Left ventricle myocardium inferior (tissue), 1 donor: ENCODE measurements around the gene BTBD1. TPM values are rescaled to one million over a fixed set of nuclear protein-coding genes. Genes with fewer than 3 reads are reported as not detected.

Experiments
- DNase-seq: peaks from one replicate; pipeline ENCODE4 v3.0.0-alpha.2; 2020
- H3K27ac ChIP-seq: fragments of 200-600 bp; replicated peaks from 2 replicates; pipeline ENCODE4 v1.8.0; 2021
- H3K27me3 ChIP-seq: fragments of 200-600 bp; 2 replicates; pipeline ENCODE4 v1.8.0; 2021; ENCODE audit warnings: low read depth
- H3K36me3 ChIP-seq: fragments of 200-600 bp; 2 replicates; pipeline ENCODE4 v1.8.0; 2021
- H3K4me1 ChIP-seq: fragments of 200-600 bp; 2 replicates; pipeline ENCODE4 v1.8.0; 2021
- H3K4me3 ChIP-seq: fragments of 200-600 bp; 2 replicates; pipeline ENCODE4 v1.8.0; 2021; ENCODE audit warnings: mild to moderate bottlenecking, moderate library complexity
- H3K9me3 ChIP-seq: fragments of 200-600 bp; replicated peaks from 2 replicates; pipeline ENCODE4 v1.8.0; 2021
- intact Hi-C: fragments of 100-400 bp; cut with micrococcal nuclease; formaldehyde crosslinking; loops from one replicate; pipeline ENCODE4 v1.11.0; 2022
- total RNA-seq: library from RNA; stranded (reverse); fragmentation: NEBNext Ultra II Directional; extraction: Animal tissue kit (Norgen Biotek cat#: 25700); gene quantifications from one replicate; pipeline ENCODE4 v1.2.1, GENCODE V29; 2021
- TF ChIP-seq, protein P1 (sequence below): fragments of 200-600 bp; IDR thresholded peaks from 2 replicates; pipeline ENCODE4 v1.8.0; 2021; ENCODE audit warnings: antibody characterized with exemption, mild to moderate bottlenecking, borderline replicate concordance
- donor health status: DM: no; HTN: yes; CAD: no; lungs with severe emphysema.

The BTBD1 gene
- total RNA-seq, 1 donor from 2014 or later, result 169 TPM

DNA sequence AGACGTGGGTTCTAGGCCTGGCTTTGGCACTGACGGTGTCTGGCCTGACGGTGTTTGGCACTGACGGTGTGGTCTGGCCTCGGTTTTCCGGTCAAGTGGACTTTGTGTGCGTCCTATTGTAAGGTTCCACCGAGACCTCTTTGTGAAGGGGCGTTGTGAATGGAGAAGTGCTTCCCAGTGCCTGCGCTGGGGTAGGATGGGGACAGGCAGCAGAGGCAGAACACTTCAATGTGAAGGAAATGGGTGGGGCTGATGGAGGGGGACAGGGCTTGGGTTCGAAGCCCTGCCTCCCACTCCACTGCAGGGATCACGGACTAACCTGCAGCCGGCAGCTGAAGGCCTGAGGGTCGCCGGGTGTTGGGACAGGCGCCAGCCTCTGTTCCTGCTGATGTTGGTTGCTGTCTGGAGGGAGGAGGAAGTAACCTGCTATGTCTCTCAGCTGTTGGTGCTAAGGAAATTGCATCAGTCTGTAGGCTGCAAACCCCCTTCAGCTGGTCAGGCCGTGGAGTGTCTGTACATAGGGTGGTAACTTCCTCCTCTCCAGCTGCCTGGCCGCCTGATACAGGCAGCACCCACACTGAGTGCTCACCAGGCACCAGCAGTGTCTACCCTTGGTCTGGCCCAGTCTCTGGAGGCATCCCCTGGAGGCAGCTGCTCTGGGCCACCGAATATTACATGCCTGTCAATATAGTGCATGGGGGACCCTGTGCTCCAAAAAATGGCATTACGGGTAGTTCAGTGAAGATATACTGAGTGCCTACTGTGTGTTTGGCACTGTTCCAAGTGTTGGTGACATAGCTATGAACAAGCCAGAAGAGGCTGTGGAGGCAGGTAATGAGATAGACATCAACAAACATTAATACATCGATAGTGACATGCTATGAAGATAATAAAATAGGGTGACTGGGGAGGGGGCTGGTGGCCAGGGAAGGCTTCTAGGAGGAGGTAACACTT is 41.5 kb upstream of the BTBD1 start:
- peak; percentile 56 for DNase-seq
- Histone ChIP-seq H3K27ac (peak overlapping the region; percentile 74), H3K9me3 (no peaks in the 10 kb centered on the region), H3K4me3 (peak overlapping the region; percentile 78), H3K27me3 (peaks cover 9% of the 10 kb centered on the region), H3K4me1 (peaks cover 57% of the 10 kb centered on the region), H3K36me3 (no peaks in the 10 kb centered on the region)
- TF ChIP-seq, protein P1, sequence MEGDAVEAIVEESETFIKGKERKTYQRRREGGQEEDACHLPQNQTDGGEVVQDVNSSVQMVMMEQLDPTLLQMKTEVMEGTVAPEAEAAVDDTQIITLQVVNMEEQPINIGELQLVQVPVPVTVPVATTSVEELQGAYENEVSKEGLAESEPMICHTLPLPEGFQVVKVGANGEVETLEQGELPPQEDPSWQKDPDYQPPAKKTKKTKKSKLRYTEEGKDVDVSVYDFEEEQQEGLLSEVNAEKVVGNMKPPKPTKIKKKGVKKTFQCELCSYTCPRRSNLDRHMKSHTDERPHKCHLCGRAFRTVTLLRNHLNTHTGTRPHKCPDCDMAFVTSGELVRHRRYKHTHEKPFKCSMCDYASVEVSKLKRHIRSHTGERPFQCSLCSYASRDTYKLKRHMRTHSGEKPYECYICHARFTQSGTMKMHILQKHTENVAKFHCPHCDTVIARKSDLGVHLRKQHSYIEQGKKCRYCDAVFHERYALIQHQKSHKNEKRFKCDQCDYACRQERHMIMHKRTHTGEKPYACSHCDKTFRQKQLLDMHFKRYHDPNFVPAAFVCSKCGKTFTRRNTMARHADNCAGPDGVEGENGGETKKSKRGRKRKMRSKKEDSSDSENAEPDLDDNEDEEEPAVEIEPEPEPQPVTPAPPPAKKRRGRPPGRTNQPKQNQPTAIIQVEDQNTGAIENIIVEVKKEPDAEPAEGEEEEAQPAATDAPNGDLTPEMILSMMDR, result no peak
- intact Hi-C loops, result no loop called here

DNA sequence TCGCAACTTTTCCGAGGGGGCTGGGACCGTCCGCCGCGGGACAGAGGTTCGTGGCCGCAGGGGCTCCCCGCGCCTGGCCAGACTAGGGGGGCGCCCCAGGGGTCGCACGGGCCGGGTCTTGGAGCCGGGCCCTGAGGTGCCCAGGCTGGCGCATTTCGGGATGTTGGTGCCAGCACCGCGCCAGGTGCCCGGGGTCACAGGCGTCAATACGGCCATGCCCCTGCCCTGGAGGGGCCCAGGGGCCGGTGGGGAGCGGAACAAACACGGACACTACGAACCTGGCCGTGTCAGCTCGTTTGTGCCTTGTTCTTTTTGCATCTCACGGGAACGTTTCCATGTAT is 40.8 kb upstream of the BTBD1 start:
- no peaks in the 10 kb centered on the region for H3K9me3 ChIP-seq
- H3K4me3 ChIP-seq, result peak overlapping the region; percentile 78
- intact Hi-C loops, result no loop called here
- no peaks in the 10 kb centered on the region for H3K36me3 ChIP-seq
- H3K4me1 ChIP-seq, result peaks cover 49% of the 10 kb centered on the region
- H3K27me3 ChIP-seq, result peaks cover 9% of the 10 kb centered on the region
- peak overlapping the region; percentile 74 for H3K27ac ChIP-seq
- TF ChIP-seq, protein P1, result no peak
- no peak for DNase-seq

DNA sequence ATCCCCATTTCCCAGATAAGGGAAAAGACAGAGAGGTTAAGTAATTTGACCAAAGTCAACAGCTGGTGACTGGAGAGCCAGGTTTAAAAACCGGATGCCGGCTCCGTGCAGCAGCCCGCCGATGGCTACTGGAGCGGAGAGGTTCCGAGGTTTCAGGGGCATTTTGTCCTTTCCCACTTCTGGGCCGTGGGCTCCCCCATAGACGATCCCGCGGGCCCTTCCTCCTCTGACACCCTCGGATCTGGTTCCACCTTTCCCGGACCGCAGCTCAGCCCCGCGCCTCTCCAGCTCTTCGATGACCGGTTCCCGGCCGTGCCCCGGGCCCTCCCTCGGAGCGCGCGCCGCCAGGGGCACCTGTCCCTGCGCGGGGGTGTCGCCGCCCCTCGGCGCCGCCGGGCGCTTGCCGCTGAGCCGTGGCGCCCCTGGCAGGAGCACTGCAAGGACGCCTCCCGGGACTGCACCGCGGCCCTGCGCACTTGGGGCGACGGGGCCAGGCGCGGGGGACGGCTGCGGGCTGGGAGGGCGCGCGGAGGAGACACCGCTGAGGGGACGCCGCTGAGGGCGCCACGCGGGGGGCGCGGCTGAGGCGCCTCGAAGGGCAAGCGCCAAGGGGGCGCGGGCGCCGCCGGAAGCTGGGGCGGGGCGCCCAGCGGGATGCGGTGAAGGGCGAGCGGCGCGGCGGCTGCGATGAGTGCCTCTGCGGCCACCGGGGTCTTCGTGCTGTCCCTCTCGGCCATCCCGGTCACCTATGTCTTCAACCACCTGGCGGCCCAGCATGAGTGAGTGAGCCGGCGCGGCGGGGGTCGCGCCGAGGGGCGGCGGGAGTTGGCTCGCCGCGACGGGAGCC is 40.2 kb upstream of the BTBD1 start, which contains the start of gene TM6SF1:
TM6SF1 (plus strand) TSS at position 652 of the 847 bp plus-strand sequence; CDS start at position 688, 36 bp downstream.
- Histone ChIP-seq H3K36me3 (no peaks in the 10 kb centered on the region), H3K4me1 (peaks cover 44% of the 10 kb centered on the region), H3K27ac (peak within 1 kb of the TSS; percentile 74), H3K27me3 (peaks cover 9% of the 10 kb centered on the region), H3K9me3 (no peaks in the 10 kb centered on the region), H3K4me3 (peak within 1 kb of the TSS; percentile 78)
- intact Hi-C loops, result no loop called here
- DNase-seq, result no peak
- TF ChIP-seq, protein P1, result peak; percentile 22

DNA sequence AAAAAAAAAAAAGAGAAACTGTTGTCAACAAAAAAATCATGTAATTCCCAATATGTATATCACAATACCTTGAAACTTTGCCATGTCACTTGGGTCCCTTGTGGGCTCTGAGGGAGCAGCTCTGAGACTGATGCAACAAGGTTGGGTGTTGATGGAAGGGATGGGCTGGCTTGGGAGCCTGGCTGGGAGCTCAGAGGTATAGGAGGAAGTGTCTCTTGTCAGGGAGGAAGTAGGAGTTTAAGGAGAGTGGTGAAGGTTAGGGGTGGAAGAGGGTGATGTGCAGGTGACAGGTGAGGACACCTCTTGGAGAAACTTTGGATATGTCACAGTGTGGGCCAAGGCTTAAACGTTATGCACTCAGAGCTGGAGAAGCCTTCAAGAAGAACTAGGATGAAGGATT is 38.4 kb upstream of the BTBD1 start:
- H3K27ac ChIP-seq, result no peak overlapping the region
- intact Hi-C loops, result no loop called here
- H3K36me3 ChIP-seq, result no peaks in the 10 kb centered on the region
- no peak for DNase-seq
- H3K4me3 ChIP-seq, result no peak overlapping the region
- H3K9me3 ChIP-seq, result no peaks in the 10 kb centered on the region
- H3K4me1 ChIP-seq, result peaks cover 39% of the 10 kb centered on the region
- TF ChIP-seq, protein P1, result no peak
- H3K27me3 ChIP-seq, result peaks cover 9% of the 10 kb centered on the region

DNA sequence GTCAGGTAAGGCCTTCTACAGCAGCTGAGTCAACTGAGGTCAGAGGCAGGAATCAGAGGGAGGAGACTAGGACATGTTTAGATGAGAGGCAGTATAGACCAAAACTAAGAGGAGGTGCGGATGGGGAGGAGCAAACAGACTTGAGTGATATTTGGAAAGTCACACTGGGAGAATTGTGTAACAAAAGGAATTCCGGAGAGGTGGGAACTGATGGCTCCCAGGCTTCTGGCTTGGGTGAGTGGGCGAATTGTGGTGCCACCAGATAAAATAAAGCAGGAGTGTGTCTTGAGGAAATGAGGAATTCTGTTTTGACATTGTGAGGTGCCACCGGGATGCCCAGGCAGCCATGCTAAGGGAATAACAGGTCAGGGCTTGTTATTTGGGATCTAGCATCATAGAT is 37.1 kb upstream of the BTBD1 start:
- intact Hi-C loops, result no loop called here
- DNase-seq, result no peak
- no peak overlapping the region for H3K4me3 ChIP-seq
- H3K27me3 ChIP-seq, result peaks cover 9% of the 10 kb centered on the region
- H3K36me3 ChIP-seq, result no peaks in the 10 kb centered on the region
- no peaks in the 10 kb centered on the region for H3K9me3 ChIP-seq
- H3K4me1 ChIP-seq, result peaks cover 39% of the 10 kb centered on the region
- TF ChIP-seq, protein P1, result no peak
- H3K27ac ChIP-seq, result no peak overlapping the region
